GM23338 (cell line): ENCODE measurements around the gene FOXN4. TPM values are rescaled to one million over a fixed set of nuclear protein-coding genes. Genes with fewer than 3 reads are reported as not detected.
A peak's percentile ranks its signal among the peaks of the same experiment; 100 is the strongest.

ENCODE experiments used
- ATAC-seq: fragments of 200-7000 bp; cut with Tn5 transposase; 3 replicates; pipeline ENCODE4 v1.9.1; 2020
- DNase-seq: peaks from one replicate; pipeline ENCODE4 v3.0.0-alpha.2; 2015; ENCODE audit warnings: low spot score
- H2AFZ ChIP-seq: fragments of 200-600 bp; sonication (generic); 2 replicates; pipeline ENCODE4 v1.8.0; 2016; ENCODE audit warnings: antibody characterized with exemption, mild to moderate bottlenecking, moderate library complexity
- H3F3A ChIP-seq: fragments of 200-600 bp; sonication (generic); replicated peaks from 2 replicates; pipeline ENCODE4 v1.8.0; 2017; ENCODE audit warnings: antibody characterized with exemption, mixed run types, low read depth
- H3K27ac ChIP-seq: fragments of 200-600 bp; sonication (generic); 2 replicates; pipeline ENCODE4 v1.6.1; 2016; ENCODE audit warnings: low read depth
- H3K27me3 ChIP-seq: fragments of 200-600 bp; sonication (generic); 2 replicates; pipeline ENCODE4 v1.8.0; 2016; ENCODE audit warnings: mild to moderate bottlenecking, mixed run types, moderate library complexity; ENCODE audit not compliant: insufficient read depth
- H3K36me3 ChIP-seq: fragments of 200-600 bp; sonication (generic); 2 replicates; pipeline ENCODE4 v1.8.0; 2016; ENCODE audit warnings: mild to moderate bottlenecking; ENCODE audit not compliant: insufficient read depth
- H3K4me1 ChIP-seq: fragments of 200-600 bp; sonication (generic); 2 replicates; pipeline ENCODE4 v1.8.0; 2016; ENCODE audit warnings: mild to moderate bottlenecking, moderate library complexity; ENCODE audit not compliant: insufficient read depth
- H3K4me2 ChIP-seq: fragments of 200-600 bp; sonication (generic); 2 replicates; pipeline ENCODE4 v1.7.1; 2017; ENCODE audit warnings: mixed run types
- H3K4me3 ChIP-seq: fragments of 200-600 bp; sonication (generic); 2 replicates; pipeline ENCODE4 v1.6.1; 2016; ENCODE audit warnings: mixed run types
- H3K79me2 ChIP-seq: fragments of 200-600 bp; sonication (generic); replicated peaks from 2 replicates; pipeline ENCODE4 v1.8.0; 2017; ENCODE audit warnings: mild to moderate bottlenecking; ENCODE audit not compliant: insufficient read depth
- H3K9me2 ChIP-seq: fragments of 200-600 bp; sonication (generic); 2 replicates; pipeline ENCODE4 v1.8.0; 2017; ENCODE audit not compliant: insufficient read depth
- H4K20me1 ChIP-seq: fragments of 200-600 bp; sonication (generic); replicated peaks from 2 replicates; pipeline ENCODE4 v1.8.0; 2017; ENCODE audit warnings: mild to moderate bottlenecking; ENCODE audit not compliant: insufficient read depth
- H3K27ac Mint-ChIP-seq: 2 replicates; pipeline ENCODE4 v1.8.0; 2020; ENCODE audit warnings: inconsistent platforms, mild to moderate bottlenecking, moderate library complexity, mixed read lengths
- H3K27me3 Mint-ChIP-seq: 3 replicates; pipeline ENCODE4 v1.8.0; 2022; ENCODE audit warnings: low read depth, mild to moderate bottlenecking, moderate library complexity, mixed read lengths, inconsistent platforms; ENCODE audit not compliant: insufficient read depth, poor library complexity
- H3K36me3 Mint-ChIP-seq: 3 replicates; pipeline ENCODE4 v1.8.0; 2021; ENCODE audit warnings: low read depth, mild to moderate bottlenecking, inconsistent platforms, moderate library complexity, mixed read lengths
- H3K4me1 Mint-ChIP-seq: 3 replicates; pipeline ENCODE4 v1.8.0; 2020; ENCODE audit warnings: mild to moderate bottlenecking, inconsistent platforms, mixed read lengths
- H3K4me3 Mint-ChIP-seq: 3 replicates; pipeline ENCODE4 v1.8.0; 2021; ENCODE audit warnings: moderate library complexity, mild to moderate bottlenecking, inconsistent platforms, mixed read lengths
- H3K9me3 Mint-ChIP-seq: 3 replicates; pipeline ENCODE4 v1.8.0; 2020; ENCODE audit warnings: moderate library complexity, mild to moderate bottlenecking, inconsistent platforms, mixed read lengths
- CREB1 ChIP-seq: fragments of 250-450 bp; sonication (Bioruptor Pico); IDR thresholded peaks from 2 replicates; pipeline ENCODE4 v1.5.0; 2020; ENCODE audit warnings: low read depth, mild to moderate bottlenecking, moderate library complexity
- EZH2 ChIP-seq: fragments of 200-600 bp; sonication (generic); IDR thresholded peaks from one replicate; pipeline ENCODE4 v1.8.0; 2017; ENCODE audit warnings: antibody characterized with exemption, mild to moderate bottlenecking, low read depth; ENCODE audit not compliant: unreplicated experiment
- EZH2phosphoT487 ChIP-seq: fragments of 200-600 bp; sonication (generic); IDR thresholded peaks from one replicate; pipeline ENCODE4 v1.8.1; 2018; ENCODE audit warnings: antibody characterized with exemption; ENCODE audit not compliant: unreplicated experiment
- JUNB ChIP-seq: IDR thresholded peaks from one replicate; pipeline ENCODE4 v1.6.1; 2016; ENCODE audit warnings: antibody characterized with exemption; ENCODE audit not compliant: unreplicated experiment
- NANOG ChIP-seq: IDR thresholded peaks from 2 replicates; pipeline ENCODE4 v1.6.1; 2016; ENCODE audit warnings: antibody characterized with exemption, borderline replicate concordance
- POLR2AphosphoS5 ChIP-seq: IDR thresholded peaks from 2 replicates; pipeline ENCODE4 v1.6.1; 2016; ENCODE audit warnings: antibody characterized with exemption, low read depth
- REST ChIP-seq: IDR thresholded peaks from one replicate; pipeline ENCODE4 v1.6.1; 2018; ENCODE audit warnings: antibody characterized with exemption; ENCODE audit not compliant: unreplicated experiment
- STAT1 ChIP-seq: IDR thresholded peaks from one replicate; pipeline ENCODE4 v1.6.1; 2016; ENCODE audit warnings: antibody characterized with exemption; ENCODE audit not compliant: unreplicated experiment
- ZNF114 ChIP-seq: fragments of 250-450 bp; sonication (Bioruptor Pico); IDR thresholded peaks from 2 replicates; pipeline ENCODE4 v1.5.0; 2020; ENCODE audit warnings: mild to moderate bottlenecking, moderate library complexity
- ZNF331 ChIP-seq: fragments of 250-450 bp; sonication (Bioruptor Pico); IDR thresholded peaks from 2 replicates; pipeline ENCODE4 v1.5.0; 2020; ENCODE audit warnings: low read depth, mild to moderate bottlenecking, moderate library complexity
- polyA plus RNA-seq: library from polyadenylated mRNA; unstranded; fragments of >200 nt; fragmentation: Nextera tagmentation; extraction: Ambion mirVana; gene quantifications from 2 replicates; pipeline ENCODE4 v1.2.1, GENCODE V29; 2016
- total RNA-seq: library from RNA; depleted of rRNA; stranded (reverse); fragments of >200 nt; shearing (Covaris generic); gene quantifications from 2 replicates; pipeline ENCODE4 v1.2.3, GENCODE V29; 2014
- TF ChIP-seq, protein P1 (sequence below), 2 experiments: fragments of 200-600 bp in 1 of 2; sonication (generic) in 1 of 2; conservative IDR thresholded peaks; 2 replicates each; pipeline versions ENCODE4 v1.5.1 to v1.6.1; 2016 to 2017; ENCODE audit warnings: antibody characterized with exemption in 2 of 2, low read depth in 2 of 2, mild to moderate bottlenecking in 2 of 2, moderate library complexity in 1 of 2
- TF ChIP-seq, protein P2 (sequence below): IDR thresholded peaks from 2 replicates; pipeline ENCODE4 v1.6.1; 2016; ENCODE audit warnings: antibody characterized with exemption
- TF ChIP-seq, protein P3 (sequence below): fragments of 250-450 bp; sonication (Bioruptor Pico); IDR thresholded peaks from 2 replicates; pipeline ENCODE4 v1.5.0; 2020; ENCODE audit warnings: mild to moderate bottlenecking, moderate library complexity

FOXN4 gene
- total and polyA plus RNA-seq, 2 experiments from 2014 or later = 0.35 to 0.47 TPM

GRCh38 chr12:109277899-109278762 is 31.0 kb downstream of the FOXN4 start:
- peaks cover 18% of the 10 kb centered on the region for H3K4me1 Mint-ChIP-seq

More at GRCh38 chr12:109277899-109278762, 31.0 kb downstream of the FOXN4 start:
- H3K9me3 Mint-ChIP-seq = no peaks in the 10 kb centered on the region; the same call in 2 of the 3 replicates
- H3K4me3 Mint-ChIP-seq = no peak overlapping the region
- no peaks in the 10 kb centered on the region for H3K36me3 ChIP-seq
- H3K4me1 ChIP-seq = peaks cover 6% of the 10 kb centered on the region; the same call in 1 of the 2 replicates
- no peaks in the 10 kb centered on the region for H3K36me3 Mint-ChIP-seq
- H3F3A ChIP-seq = no peaks in the 10 kb centered on the region
- TF ChIP-seq, protein P1, sequence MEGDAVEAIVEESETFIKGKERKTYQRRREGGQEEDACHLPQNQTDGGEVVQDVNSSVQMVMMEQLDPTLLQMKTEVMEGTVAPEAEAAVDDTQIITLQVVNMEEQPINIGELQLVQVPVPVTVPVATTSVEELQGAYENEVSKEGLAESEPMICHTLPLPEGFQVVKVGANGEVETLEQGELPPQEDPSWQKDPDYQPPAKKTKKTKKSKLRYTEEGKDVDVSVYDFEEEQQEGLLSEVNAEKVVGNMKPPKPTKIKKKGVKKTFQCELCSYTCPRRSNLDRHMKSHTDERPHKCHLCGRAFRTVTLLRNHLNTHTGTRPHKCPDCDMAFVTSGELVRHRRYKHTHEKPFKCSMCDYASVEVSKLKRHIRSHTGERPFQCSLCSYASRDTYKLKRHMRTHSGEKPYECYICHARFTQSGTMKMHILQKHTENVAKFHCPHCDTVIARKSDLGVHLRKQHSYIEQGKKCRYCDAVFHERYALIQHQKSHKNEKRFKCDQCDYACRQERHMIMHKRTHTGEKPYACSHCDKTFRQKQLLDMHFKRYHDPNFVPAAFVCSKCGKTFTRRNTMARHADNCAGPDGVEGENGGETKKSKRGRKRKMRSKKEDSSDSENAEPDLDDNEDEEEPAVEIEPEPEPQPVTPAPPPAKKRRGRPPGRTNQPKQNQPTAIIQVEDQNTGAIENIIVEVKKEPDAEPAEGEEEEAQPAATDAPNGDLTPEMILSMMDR (conservative IDR thresholded peaks at IDR 0.05; ENCODE audit: low read depth in 2 of 2) = no peak
- no peak for TF ChIP-seq NANOG
- no peak for TF ChIP-seq EZH2
- no peak for TF ChIP-seq STAT1
- no peak for TF ChIP-seq ZNF114 (CRISPR knock-in tag)
- TF ChIP-seq JUNB = no peak
- TF ChIP-seq, protein P2, sequence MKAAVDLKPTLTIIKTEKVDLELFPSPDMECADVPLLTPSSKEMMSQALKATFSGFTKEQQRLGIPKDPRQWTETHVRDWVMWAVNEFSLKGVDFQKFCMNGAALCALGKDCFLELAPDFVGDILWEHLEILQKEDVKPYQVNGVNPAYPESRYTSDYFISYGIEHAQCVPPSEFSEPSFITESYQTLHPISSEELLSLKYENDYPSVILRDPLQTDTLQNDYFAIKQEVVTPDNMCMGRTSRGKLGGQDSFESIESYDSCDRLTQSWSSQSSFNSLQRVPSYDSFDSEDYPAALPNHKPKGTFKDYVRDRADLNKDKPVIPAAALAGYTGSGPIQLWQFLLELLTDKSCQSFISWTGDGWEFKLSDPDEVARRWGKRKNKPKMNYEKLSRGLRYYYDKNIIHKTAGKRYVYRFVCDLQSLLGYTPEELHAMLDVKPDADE = no peak
- TF ChIP-seq EZH2phosphoT487 = no peak
- TF ChIP-seq, protein P3, sequence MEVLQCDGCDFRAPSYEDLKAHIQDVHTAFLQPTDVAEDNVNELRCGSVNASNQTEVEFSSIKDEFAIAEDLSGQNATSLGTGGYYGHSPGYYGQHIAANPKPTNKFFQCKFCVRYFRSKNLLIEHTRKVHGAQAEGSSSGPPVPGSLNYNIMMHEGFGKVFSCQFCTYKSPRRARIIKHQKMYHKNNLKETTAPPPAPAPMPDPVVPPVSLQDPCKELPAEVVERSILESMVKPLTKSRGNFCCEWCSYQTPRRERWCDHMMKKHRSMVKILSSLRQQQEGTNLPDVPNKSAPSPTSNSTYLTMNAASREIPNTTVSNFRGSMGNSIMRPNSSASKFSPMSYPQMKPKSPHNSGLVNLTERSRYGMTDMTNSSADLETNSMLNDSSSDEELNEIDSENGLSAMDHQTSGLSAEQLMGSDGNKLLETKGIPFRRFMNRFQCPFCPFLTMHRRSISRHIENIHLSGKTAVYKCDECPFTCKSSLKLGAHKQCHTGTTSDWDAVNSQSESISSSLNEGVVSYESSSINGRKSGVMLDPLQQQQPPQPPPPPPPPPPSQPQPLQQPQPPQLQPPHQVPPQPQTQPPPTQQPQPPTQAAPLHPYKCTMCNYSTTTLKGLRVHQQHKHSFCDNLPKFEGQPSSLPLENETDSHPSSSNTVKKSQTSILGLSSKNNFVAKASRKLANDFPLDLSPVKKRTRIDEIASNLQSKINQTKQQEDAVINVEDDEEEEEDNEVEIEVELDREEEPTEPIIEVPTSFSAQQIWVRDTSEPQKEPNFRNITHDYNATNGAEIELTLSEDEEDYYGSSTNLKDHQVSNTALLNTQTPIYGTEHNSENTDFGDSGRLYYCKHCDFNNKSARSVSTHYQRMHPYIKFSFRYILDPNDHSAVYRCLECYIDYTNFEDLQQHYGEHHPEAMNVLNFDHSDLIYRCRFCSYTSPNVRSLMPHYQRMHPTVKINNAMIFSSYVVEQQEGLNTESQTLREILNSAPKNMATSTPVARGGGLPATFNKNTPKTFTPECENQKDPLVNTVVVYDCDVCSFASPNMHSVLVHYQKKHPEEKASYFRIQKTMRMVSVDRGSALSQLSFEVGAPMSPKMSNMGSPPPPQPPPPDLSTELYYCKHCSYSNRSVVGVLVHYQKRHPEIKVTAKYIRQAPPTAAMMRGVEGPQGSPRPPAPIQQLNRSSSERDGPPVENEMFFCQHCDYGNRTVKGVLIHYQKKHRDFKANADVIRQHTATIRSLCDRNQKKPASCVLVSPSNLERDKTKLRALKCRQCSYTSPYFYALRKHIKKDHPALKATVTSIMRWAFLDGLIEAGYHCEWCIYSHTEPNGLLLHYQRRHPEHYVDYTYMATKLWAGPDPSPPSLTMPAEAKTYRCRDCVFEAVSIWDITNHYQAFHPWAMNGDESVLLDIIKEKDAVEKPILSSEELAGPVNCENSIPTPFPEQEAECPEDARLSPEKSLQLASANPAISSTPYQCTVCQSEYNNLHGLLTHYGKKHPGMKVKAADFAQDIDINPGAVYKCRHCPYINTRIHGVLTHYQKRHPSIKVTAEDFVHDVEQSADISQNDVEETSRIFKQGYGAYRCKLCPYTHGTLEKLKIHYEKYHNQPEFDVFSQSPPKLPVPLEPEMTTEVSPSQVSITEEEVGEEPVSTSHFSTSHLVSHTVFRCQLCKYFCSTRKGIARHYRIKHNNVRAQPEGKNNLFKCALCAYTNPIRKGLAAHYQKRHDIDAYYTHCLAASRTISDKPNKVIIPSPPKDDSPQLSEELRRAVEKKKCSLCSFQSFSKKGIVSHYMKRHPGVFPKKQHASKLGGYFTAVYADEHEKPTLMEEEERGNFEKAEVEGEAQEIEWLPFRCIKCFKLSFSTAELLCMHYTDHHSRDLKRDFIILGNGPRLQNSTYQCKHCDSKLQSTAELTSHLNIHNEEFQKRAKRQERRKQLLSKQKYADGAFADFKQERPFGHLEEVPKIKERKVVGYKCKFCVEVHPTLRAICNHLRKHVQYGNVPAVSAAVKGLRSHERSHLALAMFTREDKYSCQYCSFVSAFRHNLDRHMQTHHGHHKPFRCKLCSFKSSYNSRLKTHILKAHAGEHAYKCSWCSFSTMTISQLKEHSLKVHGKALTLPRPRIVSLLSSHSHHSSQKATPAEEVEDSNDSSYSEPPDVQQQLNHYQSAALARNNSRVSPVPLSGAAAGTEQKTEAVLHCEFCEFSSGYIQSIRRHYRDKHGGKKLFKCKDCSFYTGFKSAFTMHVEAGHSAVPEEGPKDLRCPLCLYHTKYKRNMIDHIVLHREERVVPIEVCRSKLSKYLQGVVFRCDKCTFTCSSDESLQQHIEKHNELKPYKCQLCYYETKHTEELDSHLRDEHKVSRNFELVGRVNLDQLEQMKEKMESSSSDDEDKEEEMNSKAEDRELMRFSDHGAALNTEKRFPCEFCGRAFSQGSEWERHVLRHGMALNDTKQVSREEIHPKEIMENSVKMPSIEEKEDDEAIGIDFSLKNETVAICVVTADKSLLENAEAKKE = no peak
- no peak for TF ChIP-seq CREB1 (CRISPR knock-in tag)
- TF ChIP-seq POLR2AphosphoS5 = no peak
- no peak for TF ChIP-seq ZNF331 (CRISPR knock-in tag)
- no peak for TF ChIP-seq REST
- H3K27me3 ChIP-seq = no peaks in the 10 kb centered on the region
- H3K27me3 Mint-ChIP-seq = peaks cover 15% of the 10 kb centered on the region
- H4K20me1 ChIP-seq = no peaks in the 10 kb centered on the region
- no peak for ATAC-seq
- H3K79me2 ChIP-seq = no peaks in the 10 kb centered on the region
- H2AFZ ChIP-seq = peak overlapping the region; percentile 81
- no peaks in the 10 kb centered on the region for H3K9me2 ChIP-seq
- H3K4me3 ChIP-seq = no peak overlapping the region
- H3K27ac ChIP-seq = no peak overlapping the region
- no peak for DNase-seq
- no peak overlapping the region for H3K4me2 ChIP-seq
- no peak overlapping the region for H3K27ac Mint-ChIP-seq
